IPS-15b (cell line): ENCODE measurements around the gene YTHDC1.

Experiments
- H3K27me3 ChIP-seq: one replicate; pipeline ENCODE4 v1.6.1; 2013; ENCODE audit warnings: low read length; ENCODE audit not compliant: control insufficient read depth, insufficient read depth
- H3K36me3 ChIP-seq: one replicate; pipeline ENCODE4 v1.6.1; 2013; ENCODE audit warnings: low read length; ENCODE audit not compliant: control insufficient read depth, insufficient read depth
- H3K4me1 ChIP-seq: one replicate; pipeline ENCODE4 v1.6.1; 2013; ENCODE audit warnings: mild to moderate bottlenecking, low read length; ENCODE audit not compliant: control insufficient read depth, insufficient read depth
- H3K4me3 ChIP-seq: one replicate; pipeline ENCODE4 v1.5.1; 2013; ENCODE audit warnings: low read depth, low read length
- H3K9ac ChIP-seq: one replicate; pipeline ENCODE4 v1.6.1; 2013; ENCODE audit warnings: low read depth, mild to moderate bottlenecking, low read length
- H3K9me3 ChIP-seq: one replicate; pipeline ENCODE4 v1.6.1; 2013; ENCODE audit warnings: mild to moderate bottlenecking, low read length; ENCODE audit not compliant: control insufficient read depth, insufficient read depth

The YTHDC1 gene

DNA sequence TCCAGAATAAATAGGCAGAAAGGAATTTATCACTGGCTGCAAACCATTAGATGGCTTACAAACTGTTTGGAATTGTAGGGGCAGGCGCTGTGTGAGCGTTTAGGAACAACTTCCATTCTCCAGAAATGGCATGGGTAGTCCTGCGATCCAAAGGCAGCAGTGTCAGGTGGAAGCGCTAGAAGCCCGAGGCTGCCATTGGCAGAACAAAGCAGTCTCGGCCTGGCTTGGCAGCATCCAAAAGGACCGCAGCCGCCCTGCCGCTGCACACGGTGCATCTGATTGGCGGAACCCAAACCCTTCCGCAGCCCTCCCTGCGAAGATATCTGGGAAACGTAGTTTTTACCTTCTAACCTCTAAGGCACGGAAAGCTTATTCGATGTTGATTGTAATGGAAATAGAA is 23.6 kb upstream of the YTHDC1 start:
- Histone ChIP-seq H3K36me3 (no peaks in the 10 kb centered on the region), H3K9ac (no peak overlapping the region), H3K9me3 (no peaks in the 10 kb centered on the region), H3K27me3 (peaks cover 14% of the 10 kb centered on the region), H3K4me1 (peaks cover 22% of the 10 kb centered on the region), H3K4me3 (peak overlapping the region; percentile 64)

- Histone ChIP-seq H3K4me1 (peaks cover 24% of the 10 kb centered on the region), H3K9ac (peak overlapping the region; percentile 28)
Observed at GRCh38 chr4:68372588-68372987, 22.7 kb upstream of the YTHDC1 start.

GRCh38 chr4:68369142-68369805 is 19.4 kb upstream of the YTHDC1 start:
- Histone ChIP-seq H3K9me3 (peaks cover 5% of the 10 kb centered on the region), H3K36me3 (no peaks in the 10 kb centered on the region), H3K9ac (no peak overlapping the region), H3K4me1 (peaks cover 11% of the 10 kb centered on the region), H3K4me3 (no peak overlapping the region), H3K27me3 (peaks cover 31% of the 10 kb centered on the region)

More at GRCh38 chr4:68372588-68372987, 22.7 kb upstream of the YTHDC1 start:
- H3K27me3 ChIP-seq = peaks cover 19% of the 10 kb centered on the region
- H3K36me3 ChIP-seq = no peaks in the 10 kb centered on the region
- H3K9me3 ChIP-seq = no peaks in the 10 kb centered on the region
- peak overlapping the region; percentile 64 for H3K4me3 ChIP-seq

GRCh38 chr4:68368691-68369131 is 18.8 kb upstream of the YTHDC1 start:
- no peak overlapping the region for H3K9ac ChIP-seq
- H3K9me3 ChIP-seq = peaks cover 5% of the 10 kb centered on the region
- no peak overlapping the region for H3K4me3 ChIP-seq
- no peaks in the 10 kb centered on the region for H3K36me3 ChIP-seq
- H3K4me1 ChIP-seq = peaks cover 11% of the 10 kb centered on the region
- peaks cover 31% of the 10 kb centered on the region for H3K27me3 ChIP-seq

- peaks cover 5% of the 10 kb centered on the region for H3K9me3 ChIP-seq
- H3K9ac ChIP-seq = no peak overlapping the region
- H3K4me1 ChIP-seq = peaks cover 9% of the 10 kb centered on the region
- H3K27me3 ChIP-seq = peaks cover 31% of the 10 kb centered on the region
- H3K4me3 ChIP-seq = no peak overlapping the region
- H3K36me3 ChIP-seq = no peaks in the 10 kb centered on the region
Observed at GRCh38 chr4:68367835-68368234, 17.9 kb upstream of the YTHDC1 start.

DNA sequence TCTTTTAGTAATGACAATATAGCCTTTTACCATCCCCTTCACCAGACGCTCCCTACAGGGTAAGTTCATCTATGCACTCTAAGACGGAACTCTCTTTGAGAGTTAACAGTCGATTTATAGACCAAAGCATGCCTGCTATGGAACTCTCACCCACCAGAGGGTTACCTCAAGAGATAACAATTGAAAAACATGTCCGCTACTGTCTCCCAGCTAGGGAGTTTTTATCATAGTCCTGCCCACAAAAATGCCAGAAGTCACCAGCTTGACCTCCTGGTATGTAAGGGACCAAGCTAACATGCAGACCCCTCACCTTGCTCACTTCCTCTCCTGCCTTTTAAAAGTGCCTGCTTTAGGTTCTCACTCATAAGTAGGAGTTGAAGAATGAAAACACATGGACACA is 16.7 kb upstream of the YTHDC1 start:
- H3K36me3 ChIP-seq = no peaks in the 10 kb centered on the region
- no peak overlapping the region for H3K9ac ChIP-seq
- peaks cover 4% of the 10 kb centered on the region for H3K4me1 ChIP-seq
- H3K4me3 ChIP-seq = no peak overlapping the region
- peaks cover 31% of the 10 kb centered on the region for H3K27me3 ChIP-seq
- H3K9me3 ChIP-seq = peaks cover 5% of the 10 kb centered on the region

DNA sequence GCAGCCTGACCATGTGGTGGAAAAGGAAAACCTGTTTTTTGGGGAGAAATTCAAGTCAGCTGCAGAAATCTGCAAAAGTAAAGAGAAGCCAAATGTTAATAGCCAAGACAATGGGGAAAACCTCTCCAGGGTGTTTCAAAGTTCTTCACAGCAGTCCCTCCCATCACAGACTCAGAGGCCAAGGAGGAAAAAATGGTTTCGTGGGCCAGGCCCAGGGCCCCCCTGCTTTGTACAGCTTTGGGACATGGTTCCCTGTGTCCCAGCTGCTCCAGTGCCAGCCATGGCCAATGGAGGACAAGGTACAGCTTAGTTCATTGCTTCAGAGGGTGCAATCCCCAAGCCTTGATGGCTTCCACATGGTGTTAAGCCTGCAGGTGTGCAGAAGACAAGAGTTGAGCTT is 15.2 kb upstream of the YTHDC1 start:
- peaks cover 5% of the 10 kb centered on the region for H3K9me3 ChIP-seq
- H3K9ac ChIP-seq = no peak overlapping the region
- peaks cover 2% of the 10 kb centered on the region for H3K4me1 ChIP-seq
- H3K27me3 ChIP-seq = peaks cover 29% of the 10 kb centered on the region
- H3K4me3 ChIP-seq = no peak overlapping the region
- no peaks in the 10 kb centered on the region for H3K36me3 ChIP-seq

DNA sequence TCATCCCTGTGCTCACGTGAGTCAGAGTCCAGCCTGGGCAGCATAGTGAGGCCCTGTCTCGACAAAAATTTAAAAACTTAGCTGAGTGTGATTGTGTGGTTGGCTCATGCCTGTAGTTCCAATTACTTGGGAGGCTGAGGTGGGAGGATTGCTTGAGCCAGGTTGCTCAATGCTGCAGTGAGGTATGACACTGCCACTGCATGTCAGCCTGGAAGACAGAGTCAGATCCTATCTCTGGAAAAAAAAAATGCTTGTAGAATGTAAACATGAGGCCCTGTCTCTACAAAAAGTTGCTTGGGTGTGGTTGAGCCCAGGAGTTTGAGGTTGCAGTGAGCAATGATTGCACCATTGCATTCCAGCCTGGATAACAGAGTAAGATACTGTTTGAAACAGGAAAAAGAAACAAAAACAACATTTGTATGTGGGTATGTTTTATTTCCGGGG is 11.3 kb upstream of the YTHDC1 start:
- Histone ChIP-seq H3K4me1 (no peaks in the 10 kb centered on the region), H3K9ac (no peak overlapping the region), H3K4me3 (no peak overlapping the region), H3K36me3 (no peaks in the 10 kb centered on the region), H3K9me3 (peaks cover 5% of the 10 kb centered on the region), H3K27me3 (peaks cover 1% of the 10 kb centered on the region)

DNA sequence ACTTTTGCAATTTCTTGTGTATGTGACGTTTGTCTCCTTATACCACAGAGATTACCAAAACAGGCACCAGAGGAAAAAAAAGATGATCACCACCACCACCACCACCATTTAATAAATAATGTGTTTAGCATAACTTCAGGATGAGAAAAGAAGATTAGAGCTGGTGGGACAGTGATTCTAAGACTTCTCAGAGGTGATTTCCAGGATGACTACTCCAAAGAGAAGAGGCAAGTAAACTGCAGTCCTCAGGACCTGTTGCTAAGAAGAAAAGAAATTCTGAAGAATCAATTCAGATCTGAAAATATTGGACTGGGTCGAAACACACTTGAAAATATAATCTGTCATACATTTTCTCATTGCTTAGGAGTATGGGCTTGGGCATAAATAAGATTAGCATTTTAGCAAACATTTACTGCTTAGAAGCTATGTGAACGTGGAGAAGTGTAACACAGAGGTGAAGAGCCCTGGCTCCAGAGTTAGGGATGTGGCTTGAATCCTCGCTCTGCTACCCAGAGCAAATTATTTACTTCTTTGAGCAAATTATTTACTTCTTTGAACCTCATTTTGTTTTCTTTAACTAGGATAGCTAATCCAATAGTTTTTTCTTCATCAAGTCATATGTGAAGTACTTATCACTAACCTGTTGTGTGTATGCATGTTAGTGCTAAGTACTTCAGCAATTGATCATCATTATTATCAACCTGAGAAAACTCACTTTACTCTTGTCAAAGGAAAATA is 10.5 kb upstream of the YTHDC1 start:
- Histone ChIP-seq H3K9ac (no peak overlapping the region), H3K4me1 (no peaks in the 10 kb centered on the region), H3K36me3 (no peaks in the 10 kb centered on the region), H3K4me3 (no peak overlapping the region), H3K27me3 (no peaks in the 10 kb centered on the region), H3K9me3 (peaks cover 5% of the 10 kb centered on the region)

DNA sequence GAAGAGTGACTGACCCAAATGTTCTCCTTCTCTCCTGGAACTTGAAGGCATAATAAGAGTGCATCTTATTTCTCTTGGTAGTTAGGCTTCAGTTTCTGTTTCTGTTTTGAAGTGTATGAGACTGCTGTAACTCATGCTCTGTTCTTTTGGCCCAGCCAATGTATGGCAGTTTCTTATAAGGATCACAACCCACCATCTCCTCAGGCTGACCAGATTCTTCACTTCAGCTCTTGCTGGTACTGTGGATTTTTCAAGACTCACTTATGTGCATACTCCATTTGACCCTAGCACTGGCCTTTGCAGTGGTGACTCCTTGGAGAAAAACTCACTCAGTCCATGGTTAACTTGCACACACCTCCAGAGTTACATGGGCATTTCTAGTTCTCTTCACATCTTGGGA is 9.6 kb upstream of the YTHDC1 start:
- H3K9me3 ChIP-seq = no peaks in the 10 kb centered on the region

DNA sequence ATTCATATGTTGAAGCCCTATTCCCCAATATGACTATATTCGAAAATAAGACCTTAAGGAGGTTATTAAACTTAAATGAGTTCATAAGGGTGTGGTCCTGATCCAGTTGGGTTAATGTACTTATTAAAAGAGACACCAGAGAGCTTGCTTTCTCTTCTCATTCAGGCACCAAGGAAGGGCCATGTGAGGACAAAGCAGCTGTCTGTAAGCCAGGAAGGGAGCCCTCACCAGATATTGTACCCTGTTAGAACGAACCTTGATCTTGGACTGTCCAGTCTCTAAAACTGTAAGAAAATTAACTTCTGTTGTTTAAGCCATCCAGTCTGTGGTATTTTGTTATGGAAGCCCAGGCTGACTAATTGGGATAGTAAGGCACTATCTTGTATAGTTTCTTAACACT is 9.1 kb upstream of the YTHDC1 start:
- no peaks in the 10 kb centered on the region for H3K4me1 ChIP-seq
- no peaks in the 10 kb centered on the region for H3K27me3 ChIP-seq

More for the DNA sequence above, 9.6 kb upstream of the YTHDC1 start:
- no peaks in the 10 kb centered on the region for H3K4me1 ChIP-seq
- no peaks in the 10 kb centered on the region for H3K36me3 ChIP-seq
- H3K27me3 ChIP-seq = no peaks in the 10 kb centered on the region
- no peak overlapping the region for H3K4me3 ChIP-seq
- H3K9ac ChIP-seq = no peak overlapping the region

GRCh38 chr4:68352791-68353190 is 2.9 kb upstream of the YTHDC1 start:
- no peaks in the 10 kb centered on the region for H3K9me3 ChIP-seq

More for the DNA sequence above, 9.1 kb upstream of the YTHDC1 start:
- Histone ChIP-seq H3K4me3 (no peak overlapping the region), H3K9ac (no peak overlapping the region), H3K36me3 (no peaks in the 10 kb centered on the region), H3K9me3 (no peaks in the 10 kb centered on the region)

More at GRCh38 chr4:68352791-68353190, 2.9 kb upstream of the YTHDC1 start:
- no peaks in the 10 kb centered on the region for H3K36me3 ChIP-seq
- no peaks in the 10 kb centered on the region for H3K4me1 ChIP-seq
- no peak overlapping the region for H3K4me3 ChIP-seq
- no peak overlapping the region for H3K9ac ChIP-seq
- no peaks in the 10 kb centered on the region for H3K27me3 ChIP-seq
